DND-41 (cell line): ENCODE measurements around the gene PPP1R13B.

Source experiments
- ATAC-seq: fragments of 200-7000 bp; cut with Tn5 transposase; 3 replicates; pipeline ENCODE4 v1.9.1; 2021; ENCODE audit warnings: low read depth; ENCODE audit not compliant: insufficient read depth
- DNase-seq: peaks from one replicate; pipeline ENCODE4 v3.0.0-alpha.2; 2020
- H2AFZ ChIP-seq: 2 replicates; pipeline ENCODE4 v1.6.0; 2012; ENCODE audit warnings: low read depth, low read length
- H3K27ac ChIP-seq: 2 replicates; pipeline ENCODE4 v1.5.1; 2012; ENCODE audit warnings: low read length, inconsistent platforms
- H3K27me3 ChIP-seq: fragments of 200-600 bp; sonication (generic); 2 replicates; pipeline ENCODE4 v1.6.0; 2012; ENCODE audit warnings: low read length, mild to moderate bottlenecking, inconsistent platforms; ENCODE audit not compliant: insufficient read depth, poor library complexity
- H3K36me3 ChIP-seq: 2 replicates; pipeline ENCODE4 v1.5.1; 2012; ENCODE audit warnings: low read length, inconsistent platforms; ENCODE audit not compliant: insufficient read depth
- H3K4me1 ChIP-seq: 2 replicates; pipeline ENCODE4 v1.5.1; 2012; ENCODE audit warnings: mild to moderate bottlenecking, low read length; ENCODE audit not compliant: insufficient read depth
- H3K4me2 ChIP-seq: 2 replicates; pipeline ENCODE4 v1.6.0; 2012; ENCODE audit warnings: mild to moderate bottlenecking, moderate library complexity, low read length, inconsistent platforms; ENCODE audit not compliant: insufficient read depth
- H3K4me3 ChIP-seq, 2 experiments: fragments of 200-600 bp in 1 of 2; shearing (Covaris generic) in 1 of 2; 2 replicates each; pipeline ENCODE4 v1.5.1; 2012 to 2016; ENCODE audit warnings: inconsistent platforms in 2 of 2, low read length in 2 of 2, mild to moderate bottlenecking in 2 of 2, low read depth in 1 of 2, moderate library complexity in 1 of 2
- H3K79me2 ChIP-seq: 2 replicates; pipeline ENCODE4 v1.6.0; 2012; ENCODE audit warnings: low read length, inconsistent platforms; ENCODE audit not compliant: insufficient read depth
- H3K9ac ChIP-seq: 2 replicates; pipeline ENCODE4 v1.6.0; 2012; ENCODE audit warnings: low read depth, mild to moderate bottlenecking, inconsistent platforms, low read length, moderate library complexity
- H3K9me3 ChIP-seq: 2 replicates; pipeline ENCODE4 v1.5.1; 2012; ENCODE audit warnings: low read length, moderate library complexity, mild to moderate bottlenecking, inconsistent platforms; ENCODE audit not compliant: insufficient read depth, severe bottlenecking
- H4K20me1 ChIP-seq: 2 replicates; pipeline ENCODE4 v1.6.0; 2012; ENCODE audit warnings: low read length; ENCODE audit not compliant: insufficient read depth
- EZH2 ChIP-seq: IDR thresholded peaks from 3 replicates; pipeline ENCODE4 v1.6.1; 2012; ENCODE audit warnings: borderline replicate concordance, low read depth, mild to moderate bottlenecking, moderate library complexity, low read length, inconsistent platforms; ENCODE audit not compliant: severe bottlenecking
- TF ChIP-seq, protein P1 (sequence below): IDR thresholded peaks from 2 replicates; pipeline ENCODE4 v1.5.1; 2012; ENCODE audit warnings: borderline replicate concordance, low read length, moderate library complexity, mild to moderate bottlenecking; ENCODE audit not compliant: poor library complexity, severe bottlenecking; ENCODE audit errors: extremely low read depth

The PPP1R13B gene

DNA sequence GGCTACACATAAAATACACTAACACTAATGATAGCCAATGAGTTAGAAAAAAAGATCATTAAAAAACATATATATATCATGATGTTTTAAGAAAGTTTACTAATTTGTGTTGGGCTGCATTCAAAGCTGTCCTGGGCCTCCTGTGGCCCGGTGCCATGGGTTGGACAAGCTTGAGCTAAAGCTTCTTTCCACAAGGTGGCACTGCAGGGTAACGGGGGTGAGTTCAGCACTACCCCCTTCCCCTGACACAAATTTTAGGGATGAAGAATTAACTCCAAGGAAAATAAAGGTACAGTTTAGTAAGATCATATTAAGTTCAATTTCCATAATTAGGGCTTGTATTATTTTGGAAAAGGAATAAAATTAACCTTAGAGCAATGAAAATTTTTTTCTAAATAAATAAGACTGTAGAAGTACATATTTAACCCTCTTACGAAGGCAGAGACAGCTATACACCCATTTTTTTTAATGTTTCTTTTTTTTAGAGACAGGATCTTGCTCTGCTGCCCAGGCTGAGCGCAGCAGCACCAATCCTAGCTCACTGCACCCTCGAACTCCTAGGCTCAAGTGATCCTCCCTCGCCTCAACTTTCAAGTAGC, 38.9 kb downstream of the PPP1R13B start:
- H4K20me1 ChIP-seq, result no peaks in the 10 kb centered on the region
- ATAC-seq, result peak; percentile 98
- DNase-seq, result peak; percentile 66
- peaks cover 5% of the 10 kb centered on the region for H3K27me3 ChIP-seq
- no peaks in the 10 kb centered on the region for H3K4me1 ChIP-seq
- no peak overlapping the region for H3K27ac ChIP-seq
- H3K79me2 ChIP-seq, result no peaks in the 10 kb centered on the region
- no peak overlapping the region for H3K4me3 ChIP-seq
- H3K36me3 ChIP-seq, result no peaks in the 10 kb centered on the region
- H3K9ac ChIP-seq, result no peak overlapping the region
- H3K4me2 ChIP-seq, result no peak overlapping the region
- H3K9me3 ChIP-seq, result no peaks in the 10 kb centered on the region
- H2AFZ ChIP-seq, result no peak overlapping the region
- TF ChIP-seq, protein P1, sequence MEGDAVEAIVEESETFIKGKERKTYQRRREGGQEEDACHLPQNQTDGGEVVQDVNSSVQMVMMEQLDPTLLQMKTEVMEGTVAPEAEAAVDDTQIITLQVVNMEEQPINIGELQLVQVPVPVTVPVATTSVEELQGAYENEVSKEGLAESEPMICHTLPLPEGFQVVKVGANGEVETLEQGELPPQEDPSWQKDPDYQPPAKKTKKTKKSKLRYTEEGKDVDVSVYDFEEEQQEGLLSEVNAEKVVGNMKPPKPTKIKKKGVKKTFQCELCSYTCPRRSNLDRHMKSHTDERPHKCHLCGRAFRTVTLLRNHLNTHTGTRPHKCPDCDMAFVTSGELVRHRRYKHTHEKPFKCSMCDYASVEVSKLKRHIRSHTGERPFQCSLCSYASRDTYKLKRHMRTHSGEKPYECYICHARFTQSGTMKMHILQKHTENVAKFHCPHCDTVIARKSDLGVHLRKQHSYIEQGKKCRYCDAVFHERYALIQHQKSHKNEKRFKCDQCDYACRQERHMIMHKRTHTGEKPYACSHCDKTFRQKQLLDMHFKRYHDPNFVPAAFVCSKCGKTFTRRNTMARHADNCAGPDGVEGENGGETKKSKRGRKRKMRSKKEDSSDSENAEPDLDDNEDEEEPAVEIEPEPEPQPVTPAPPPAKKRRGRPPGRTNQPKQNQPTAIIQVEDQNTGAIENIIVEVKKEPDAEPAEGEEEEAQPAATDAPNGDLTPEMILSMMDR, result peak; percentile 84
- no peak for TF ChIP-seq EZH2

DNA sequence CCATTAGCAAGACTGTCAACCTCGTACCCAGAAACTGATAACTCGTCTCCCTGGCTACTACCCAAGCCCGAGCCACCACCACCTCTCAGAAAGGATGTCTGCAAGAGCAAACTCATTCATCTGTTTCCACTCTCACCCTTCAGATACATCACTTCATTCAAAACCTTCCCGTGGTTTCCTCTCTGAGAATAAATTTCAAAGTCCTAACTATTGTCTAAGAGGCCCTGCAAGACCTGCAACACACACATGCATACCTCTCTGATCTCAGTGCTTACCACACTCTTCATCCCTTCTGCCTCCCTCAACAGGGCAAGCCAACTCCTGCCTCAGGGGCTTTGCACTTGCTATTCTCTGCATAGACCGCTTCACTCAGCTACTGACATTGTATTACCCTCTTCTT, 40.6 kb downstream of the PPP1R13B start:
- H3K4me2 ChIP-seq, result no peak overlapping the region
- no peak overlapping the region for H2AFZ ChIP-seq
- H3K9me3 ChIP-seq, result no peaks in the 10 kb centered on the region
- H3K27ac ChIP-seq, result no peak overlapping the region
- H3K4me3 ChIP-seq, result no peak overlapping the region
- peaks cover 5% of the 10 kb centered on the region for H3K27me3 ChIP-seq
- H3K4me1 ChIP-seq, result no peaks in the 10 kb centered on the region
- TF ChIP-seq, protein P1, result no peak
- no peak for TF ChIP-seq EZH2
- DNase-seq, result no peak
- H3K9ac ChIP-seq, result no peak overlapping the region
- no peaks in the 10 kb centered on the region for H4K20me1 ChIP-seq
- no peaks in the 10 kb centered on the region for H3K36me3 ChIP-seq
- no peak for ATAC-seq
- no peaks in the 10 kb centered on the region for H3K79me2 ChIP-seq

DNA sequence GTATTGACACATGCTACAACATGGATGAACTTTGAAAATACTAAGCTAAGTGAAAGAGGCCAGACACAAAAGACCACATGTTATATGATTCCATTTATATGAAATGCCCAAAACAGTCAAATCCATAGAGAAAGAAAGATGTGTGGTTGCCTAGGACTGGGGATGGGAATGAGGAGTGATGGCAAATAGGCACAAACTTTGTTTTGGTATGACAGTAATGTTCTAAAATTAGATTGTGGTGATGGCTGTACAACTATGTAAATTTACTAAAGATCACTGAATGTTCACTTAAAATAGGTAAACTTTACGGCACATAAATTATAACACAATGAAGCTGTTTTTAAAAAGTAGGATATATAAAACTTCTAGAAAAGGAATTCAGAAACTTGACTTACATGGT, 41.7 kb downstream of the PPP1R13B start:
- Histone ChIP-seq H3K4me1 (no peaks in the 10 kb centered on the region), H2AFZ (no peak overlapping the region), H4K20me1 (no peaks in the 10 kb centered on the region), H3K9ac (no peak overlapping the region), H3K4me2 (no peak overlapping the region), H3K9me3 (no peaks in the 10 kb centered on the region), H3K27me3 (peaks cover 5% of the 10 kb centered on the region), H3K4me3 (no peak overlapping the region), H3K36me3 (no peaks in the 10 kb centered on the region), H3K27ac (no peak overlapping the region), H3K79me2 (no peaks in the 10 kb centered on the region)
- DNase-seq (no peak), ATAC-seq (no peak)
- TF ChIP-seq, protein P1, result no peak
- TF ChIP-seq EZH2, result no peak
